ENCODE results near the gene SLAMF6. TPM values are rescaled to one million over a fixed set of nuclear protein-coding genes. Genes with fewer than 3 reads are reported as not detected.
"Not testable (repeated sequence)": the region's sequence is repeated elsewhere in the genome, so short reads cannot be mapped to it uniquely, and the experiment has no call there.

The SLAMF6 gene
- total RNA-seq, 2 donors from 2014 or later = 1.2 to 5.6 TPM

DNA sequence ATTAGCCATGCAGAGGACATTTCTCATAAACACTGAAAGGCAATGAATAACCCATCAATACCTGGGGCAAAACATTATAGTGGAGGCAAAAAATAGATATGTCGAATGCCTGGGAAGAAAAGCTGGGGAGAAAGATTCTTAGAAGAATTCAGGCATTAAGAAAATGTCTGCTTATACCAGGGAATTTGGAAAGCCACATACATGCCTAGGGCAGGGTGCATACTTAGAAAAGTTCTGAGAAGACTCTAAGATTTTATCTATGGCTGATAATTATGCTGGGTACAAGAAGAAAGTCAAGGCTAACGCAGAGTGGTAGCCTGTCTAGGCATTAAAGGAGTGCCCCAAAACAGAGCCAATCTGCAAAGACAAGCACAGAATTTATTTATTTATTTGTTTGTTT is 18.4 kb downstream of the SLAMF6 start:
- H3K4me3 ChIP-seq = no peak overlapping the region
- TF ChIP-seq, protein P1, sequence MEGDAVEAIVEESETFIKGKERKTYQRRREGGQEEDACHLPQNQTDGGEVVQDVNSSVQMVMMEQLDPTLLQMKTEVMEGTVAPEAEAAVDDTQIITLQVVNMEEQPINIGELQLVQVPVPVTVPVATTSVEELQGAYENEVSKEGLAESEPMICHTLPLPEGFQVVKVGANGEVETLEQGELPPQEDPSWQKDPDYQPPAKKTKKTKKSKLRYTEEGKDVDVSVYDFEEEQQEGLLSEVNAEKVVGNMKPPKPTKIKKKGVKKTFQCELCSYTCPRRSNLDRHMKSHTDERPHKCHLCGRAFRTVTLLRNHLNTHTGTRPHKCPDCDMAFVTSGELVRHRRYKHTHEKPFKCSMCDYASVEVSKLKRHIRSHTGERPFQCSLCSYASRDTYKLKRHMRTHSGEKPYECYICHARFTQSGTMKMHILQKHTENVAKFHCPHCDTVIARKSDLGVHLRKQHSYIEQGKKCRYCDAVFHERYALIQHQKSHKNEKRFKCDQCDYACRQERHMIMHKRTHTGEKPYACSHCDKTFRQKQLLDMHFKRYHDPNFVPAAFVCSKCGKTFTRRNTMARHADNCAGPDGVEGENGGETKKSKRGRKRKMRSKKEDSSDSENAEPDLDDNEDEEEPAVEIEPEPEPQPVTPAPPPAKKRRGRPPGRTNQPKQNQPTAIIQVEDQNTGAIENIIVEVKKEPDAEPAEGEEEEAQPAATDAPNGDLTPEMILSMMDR (IDR thresholded peaks at IDR 0.05) = no peak
- DNase-seq (ENCODE audit: low spot score) = no peak
- no peak overlapping the region for H3K27ac ChIP-seq
- no peaks in the 10 kb centered on the region for H3K4me1 ChIP-seq (ENCODE audit: control insufficient read depth in 1 of 2, low read depth in 2 of 2)
- H3K9me3 ChIP-seq = peaks cover under 1% of the 10 kb centered on the region
- H3K27me3 ChIP-seq (replicated peaks; ENCODE audit: insufficient read depth) = no peaks in the 10 kb centered on the region
- ATAC-seq (ENCODE audit: insufficient number of reproducible peaks, low FRiP score, low read depth) = no peak
- H3K36me3 ChIP-seq = no peaks in the 10 kb centered on the region

GRCh38 chr1:160503087-160503486 is 20.0 kb downstream of the SLAMF6 start:
- Histone ChIP-seq H3K4me3 (no peak overlapping the region), H3K27me3 (replicated peaks; ENCODE audit: insufficient read depth) (no peaks in the 10 kb centered on the region), H3K27ac (no peak overlapping the region), H3K4me1 (ENCODE audit: control insufficient read depth in 1 of 2, low read depth in 2 of 2) (no peaks in the 10 kb centered on the region), H3K36me3 (no peaks in the 10 kb centered on the region), H3K9me3 (peaks cover 3% of the 10 kb centered on the region)
- TF ChIP-seq, protein P1 (IDR thresholded peaks at IDR 0.05) = no peak
- no peak for DNase-seq (ENCODE audit: low spot score)
- ATAC-seq (ENCODE audit: insufficient number of reproducible peaks, low FRiP score, low read depth) = no peak

DNA sequence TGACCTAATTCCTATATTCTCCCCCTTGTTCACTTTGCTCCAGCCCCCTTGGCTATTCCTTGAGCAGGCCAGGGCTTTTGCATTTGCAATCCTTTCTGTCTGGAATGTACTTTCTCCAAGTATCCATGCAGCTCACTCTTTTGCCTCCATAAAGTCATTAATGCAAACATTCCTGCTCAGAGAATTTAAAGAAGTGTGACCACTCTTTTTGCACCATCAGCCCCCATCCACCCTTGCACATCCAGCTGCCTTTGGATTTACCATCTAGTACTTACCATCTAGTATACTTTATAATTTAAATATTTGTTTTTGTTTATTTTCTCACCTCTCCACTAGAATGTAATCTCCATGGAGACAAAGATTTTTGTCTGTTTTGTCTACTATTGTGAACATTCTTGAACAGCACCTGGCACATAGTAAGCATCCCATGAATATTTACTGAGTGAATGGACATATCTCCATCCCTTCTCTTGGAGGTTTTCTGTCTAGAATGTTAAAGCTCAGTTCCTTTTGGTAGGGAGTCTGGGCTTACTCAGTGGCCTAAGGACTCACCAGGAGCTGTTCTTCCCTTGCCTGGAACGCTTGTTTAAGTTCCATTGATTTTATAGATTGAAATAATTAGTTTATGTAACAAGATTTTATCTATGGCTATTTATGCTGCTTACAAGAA is 22.6 kb downstream of the SLAMF6 start:
- Histone ChIP-seq H3K9me3 (peaks cover 3% of the 10 kb centered on the region), H3K4me3 (no peak overlapping the region), H3K4me1 (ENCODE audit: control insufficient read depth in 1 of 2, low read depth in 2 of 2) (no peaks in the 10 kb centered on the region), H3K27ac (no peak overlapping the region), H3K36me3 (no peaks in the 10 kb centered on the region), H3K27me3 (replicated peaks; ENCODE audit: insufficient read depth) (no peaks in the 10 kb centered on the region)
- DNase-seq (ENCODE audit: low spot score) (no peak), ATAC-seq (ENCODE audit: insufficient number of reproducible peaks, low FRiP score, low read depth) (no peak)
- TF ChIP-seq, protein P1 (IDR thresholded peaks at IDR 0.05) = no peak

- Histone ChIP-seq H3K4me1 (ENCODE audit: control insufficient read depth in 1 of 2, low read depth in 2 of 2) (no peaks in the 10 kb centered on the region), H3K9me3 (peaks cover 3% of the 10 kb centered on the region), H3K36me3 (no peaks in the 10 kb centered on the region), H3K4me3 (no peak overlapping the region), H3K27ac (no peak overlapping the region), H3K27me3 (replicated peaks; ENCODE audit: insufficient read depth) (no peaks in the 10 kb centered on the region)
- TF ChIP-seq, protein P1 (IDR thresholded peaks at IDR 0.05) = no peak
- ATAC-seq (ENCODE audit: insufficient number of reproducible peaks, low FRiP score, low read depth) (no peak), DNase-seq (ENCODE audit: low spot score) (no peak)
These were observed 23.4 kb downstream of the SLAMF6 start for GRCh38 chr1:160499631-160500030.

DNA sequence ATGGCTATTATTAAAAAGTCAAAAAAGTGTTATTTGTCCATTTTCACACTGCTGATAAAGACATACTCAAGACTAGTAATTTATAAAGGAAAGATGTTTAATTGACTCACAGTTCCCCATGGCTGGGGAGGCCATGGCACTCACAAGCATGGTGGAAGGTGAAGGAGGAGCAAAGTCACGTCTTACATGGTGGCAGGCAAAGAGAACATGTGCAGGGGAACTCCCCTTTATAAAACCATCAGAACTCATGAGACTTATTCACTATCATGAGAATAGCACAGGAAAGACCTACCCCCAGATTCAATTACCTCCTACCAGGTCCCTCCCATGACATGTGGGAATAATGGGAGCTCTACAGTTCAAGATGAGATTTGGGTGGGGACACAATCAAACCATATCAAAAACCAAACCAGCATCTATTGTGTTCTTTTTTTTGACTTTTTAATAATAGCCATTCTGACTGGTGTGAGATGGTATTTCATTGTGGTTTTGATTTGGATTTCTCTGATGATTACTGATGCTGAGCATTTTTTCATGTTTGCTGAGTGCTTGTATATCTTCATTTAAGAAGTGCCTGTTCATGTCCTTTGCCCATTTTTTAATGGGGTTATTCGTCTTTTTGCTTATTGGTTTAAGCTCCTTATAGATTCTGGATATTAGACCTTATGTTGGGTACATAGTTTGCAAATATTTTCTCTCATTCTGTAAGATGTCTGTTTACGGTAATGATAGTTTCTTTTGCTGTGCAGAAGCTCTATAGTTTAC is 24.6 kb downstream of the SLAMF6 start:
- DNase-seq (ENCODE audit: low spot score); ATAC-seq (ENCODE audit: insufficient number of reproducible peaks, low FRiP score, low read depth); H3K4me3 ChIP-seq; H3K9me3 ChIP-seq; H3K27ac ChIP-seq; H3K4me1 ChIP-seq (ENCODE audit: control insufficient read depth in 1 of 2, low read depth in 2 of 2); H3K27me3 ChIP-seq (replicated peaks; ENCODE audit: insufficient read depth); H3K36me3 ChIP-seq: not testable (repeated sequence)
